Panc1 (cell line): ENCODE measurements around the gene KRT75. TPM values are rescaled to one million over a fixed set of nuclear protein-coding genes. Genes with fewer than 3 reads are reported as not detected.

ENCODE experiments used
- ATAC-seq: fragments of 200-7000 bp; cut with Tn5 transposase; 2 replicates; pipeline ENCODE4 v1.9.1; 2020; ENCODE audit warnings: mild to moderate bottlenecking, moderate library complexity
- BruUV-seq: library from RNA; stranded (reverse); fragments of 400-500 nt; replicated peaks from 2 replicates; lab custom pipeline; 2021; lab: Mats Ljungman, UMichigan
- CTCF ChIA-PET: fragments of 300-600 bp; sonication (Branson Sonifier 250); formaldehyde crosslinking; loops from one replicate; lab custom pipeline; 2022; ENCODE audit warnings: antibody characterized with exemption; lab: Charles Lee
- POLR2A ChIA-PET: fragments of 300-600 bp; sonication (Branson Sonifier 250); formaldehyde crosslinking; loops from one replicate; lab custom pipeline; 2022; ENCODE audit warnings: antibody characterized with exemption; lab: Charles Lee
- DNase-seq: peaks from one replicate; pipeline ENCODE4 v3.0.0-alpha.2; 2010; ENCODE audit warnings: low read depth, low spot score
- H3K27ac ChIP-seq: 2 replicates; pipeline ENCODE4 v1.5.1; 2011; ENCODE audit warnings: mild to moderate bottlenecking, low read length, inconsistent platforms
- H3K27me3 ChIP-seq: fragments of 200-500 bp; sonication (Bioruptor generic); 2 replicates; pipeline ENCODE4 v1.6.0; 2014; ENCODE audit warnings: low read length, inconsistent platforms; ENCODE audit not compliant: control insufficient read depth, insufficient read depth
- H3K36me3 ChIP-seq: fragments of 200-500 bp; sonication (Bioruptor generic); 2 replicates; pipeline ENCODE4 v1.5.1; 2014; ENCODE audit warnings: inconsistent platforms, mild to moderate bottlenecking, low read length, moderate library complexity; ENCODE audit not compliant: control insufficient read depth, insufficient read depth
- H3K4me1 ChIP-seq: 2 replicates; pipeline ENCODE4 v1.5.1; 2011; ENCODE audit warnings: inconsistent platforms, mild to moderate bottlenecking, low read length, moderate library complexity; ENCODE audit not compliant: control insufficient read depth, insufficient read depth
- H3K4me3 ChIP-seq, 2 experiments: 2 replicates each; pipeline ENCODE4 v1.5.1; 2011 to 2012; ENCODE audit warnings: low read depth in 2 of 2, low read length in 2 of 2, mild to moderate bottlenecking in 2 of 2, inconsistent platforms in 1 of 2, moderate library complexity in 1 of 2
- H3K9me3 ChIP-seq: fragments of 200-500 bp; sonication (Bioruptor generic); 2 replicates; pipeline ENCODE4 v1.5.1; 2014; ENCODE audit warnings: low read depth, mild to moderate bottlenecking, inconsistent platforms, low read length, moderate library complexity; ENCODE audit not compliant: control insufficient read depth, insufficient read depth
- POLR2AphosphoS5 ChIP-seq: IDR thresholded peaks from 2 replicates; pipeline ENCODE4 v1.6.1; 2012; ENCODE audit warnings: mild to moderate bottlenecking, low read depth, low read length, moderate library complexity
- SIN3A ChIP-seq: IDR thresholded peaks from 2 replicates; pipeline ENCODE4 v1.6.1; 2012; ENCODE audit warnings: low read depth, mild to moderate bottlenecking, low read length, moderate library complexity, borderline replicate concordance; ENCODE audit not compliant: insufficient read depth
- TCF7L2 ChIP-seq: IDR thresholded peaks from 2 replicates; pipeline ENCODE4 v1.6.1; 2011; ENCODE audit warnings: mild to moderate bottlenecking, low read depth, low read length, inconsistent platforms
- in situ Hi-C: cut with HindIII; loops from 2 replicates; pipeline ENCODE4 v1.10.0; 2016; ENCODE audit warnings: low sequenced_read_pairs, low pct_unique_long_range_greater_than_20kb
- intact Hi-C: fragments of 100-400 bp; cut with micrococcal nuclease; formaldehyde crosslinking; loops from one replicate; pipeline ENCODE4 v1.10.0; 2022; ENCODE audit not compliant: unreplicated experiment
- total RNA-seq: library from RNA; stranded (reverse); gene quantifications from one replicate; pipeline ENCODE4 v1.2.1, GENCODE V29; 2021; ENCODE audit not compliant: unreplicated experiment
- TF ChIP-seq, protein P1 (sequence below), 2 experiments: IDR thresholded peaks; 2 replicates each; pipeline ENCODE4 v1.6.1; 2011 to 2012; ENCODE audit warnings: low read depth in 2 of 2, control low read depth in 1 of 2, low read length in 1 of 2, mild to moderate bottlenecking in 1 of 2, moderate library complexity in 1 of 2; ENCODE audit not compliant: insufficient read depth in 1 of 2
- TF ChIP-seq, protein P2 (sequence below): fragments of 450-650 bp; IDR thresholded peaks from 2 replicates; pipeline ENCODE4 v1.5.1; 2017; ENCODE audit warnings: mild to moderate bottlenecking

Gene KRT75
- total RNA-seq, 1 experiment from 2014 or later, result 0.15 TPM

DNA sequence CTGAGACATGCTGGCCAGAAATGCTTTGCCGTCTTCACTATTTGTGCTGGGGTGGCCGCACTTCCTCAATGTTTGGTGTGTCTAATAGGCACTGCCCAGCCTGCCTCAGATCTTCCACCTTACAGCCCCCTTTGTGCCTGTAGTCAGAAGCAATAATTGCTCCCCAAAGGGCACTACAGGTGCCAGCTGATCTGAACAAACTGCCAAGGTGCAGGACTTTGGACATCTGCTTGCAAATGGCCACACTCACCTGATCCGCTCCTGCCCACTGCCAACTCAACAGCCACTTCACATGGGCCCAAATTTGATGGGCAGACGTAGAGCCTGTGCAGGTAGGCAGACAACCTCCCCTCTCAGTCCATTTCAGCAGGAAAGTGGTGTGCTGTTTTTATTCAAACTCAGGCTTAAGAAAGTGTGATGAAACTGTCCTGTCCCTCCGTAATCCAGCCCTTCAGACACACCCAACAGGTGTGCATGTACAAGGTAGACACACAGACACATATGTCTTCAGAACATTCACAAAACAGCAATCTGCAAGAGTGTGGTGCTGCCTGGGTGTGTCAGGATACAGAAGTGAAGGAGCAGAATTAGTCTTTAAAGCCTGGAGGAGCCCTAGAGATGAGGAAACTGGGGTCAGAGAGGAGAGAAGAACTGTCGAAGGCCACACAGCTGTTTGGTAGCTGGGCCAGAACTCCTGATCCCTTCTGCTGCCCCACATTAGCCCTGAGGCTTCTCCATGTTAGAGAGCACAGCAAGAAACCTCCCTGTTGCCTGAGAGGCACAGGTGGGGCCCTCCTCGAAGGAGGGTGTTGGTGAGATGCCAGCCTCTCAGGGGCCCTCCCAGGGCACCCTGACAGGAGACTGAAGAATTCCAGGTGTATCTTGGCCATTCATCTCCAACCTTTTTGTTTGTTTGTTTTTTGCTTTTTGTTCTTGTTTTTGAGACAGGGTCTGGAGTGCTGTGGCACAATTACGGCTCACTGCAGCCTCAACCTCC, 4.4 kb upstream of the KRT75 start:
- Histone ChIP-seq H3K4me3 (no peak overlapping the region), H3K27me3 (no peaks in the 10 kb centered on the region), H3K9me3 (no peaks in the 10 kb centered on the region), H3K36me3 (no peaks in the 10 kb centered on the region), H3K27ac (no peak overlapping the region), H3K4me1 (no peaks in the 10 kb centered on the region)
- intact Hi-C loops (no loop called here), in situ Hi-C loops (no loop called here)
- POLR2A ChIA-PET, result no interaction called here
- BruUV-seq, result no TSS peak
- TF ChIP-seq, protein P1, sequence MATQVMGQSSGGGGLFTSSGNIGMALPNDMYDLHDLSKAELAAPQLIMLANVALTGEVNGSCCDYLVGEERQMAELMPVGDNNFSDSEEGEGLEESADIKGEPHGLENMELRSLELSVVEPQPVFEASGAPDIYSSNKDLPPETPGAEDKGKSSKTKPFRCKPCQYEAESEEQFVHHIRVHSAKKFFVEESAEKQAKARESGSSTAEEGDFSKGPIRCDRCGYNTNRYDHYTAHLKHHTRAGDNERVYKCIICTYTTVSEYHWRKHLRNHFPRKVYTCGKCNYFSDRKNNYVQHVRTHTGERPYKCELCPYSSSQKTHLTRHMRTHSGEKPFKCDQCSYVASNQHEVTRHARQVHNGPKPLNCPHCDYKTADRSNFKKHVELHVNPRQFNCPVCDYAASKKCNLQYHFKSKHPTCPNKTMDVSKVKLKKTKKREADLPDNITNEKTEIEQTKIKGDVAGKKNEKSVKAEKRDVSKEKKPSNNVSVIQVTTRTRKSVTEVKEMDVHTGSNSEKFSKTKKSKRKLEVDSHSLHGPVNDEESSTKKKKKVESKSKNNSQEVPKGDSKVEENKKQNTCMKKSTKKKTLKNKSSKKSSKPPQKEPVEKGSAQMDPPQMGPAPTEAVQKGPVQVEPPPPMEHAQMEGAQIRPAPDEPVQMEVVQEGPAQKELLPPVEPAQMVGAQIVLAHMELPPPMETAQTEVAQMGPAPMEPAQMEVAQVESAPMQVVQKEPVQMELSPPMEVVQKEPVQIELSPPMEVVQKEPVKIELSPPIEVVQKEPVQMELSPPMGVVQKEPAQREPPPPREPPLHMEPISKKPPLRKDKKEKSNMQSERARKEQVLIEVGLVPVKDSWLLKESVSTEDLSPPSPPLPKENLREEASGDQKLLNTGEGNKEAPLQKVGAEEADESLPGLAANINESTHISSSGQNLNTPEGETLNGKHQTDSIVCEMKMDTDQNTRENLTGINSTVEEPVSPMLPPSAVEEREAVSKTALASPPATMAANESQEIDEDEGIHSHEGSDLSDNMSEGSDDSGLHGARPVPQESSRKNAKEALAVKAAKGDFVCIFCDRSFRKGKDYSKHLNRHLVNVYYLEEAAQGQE (IDR thresholded peaks at IDR 0.05; ENCODE audit: insufficient read depth in 1 of 2, low read depth in 2 of 2, low read length in 1 of 2), result no peak
- TF ChIP-seq POLR2AphosphoS5, result no peak
- TF ChIP-seq SIN3A, result no peak
- ATAC-seq (no peak), DNase-seq (no peak)
- CTCF ChIA-PET, result no interaction called here

DNA sequence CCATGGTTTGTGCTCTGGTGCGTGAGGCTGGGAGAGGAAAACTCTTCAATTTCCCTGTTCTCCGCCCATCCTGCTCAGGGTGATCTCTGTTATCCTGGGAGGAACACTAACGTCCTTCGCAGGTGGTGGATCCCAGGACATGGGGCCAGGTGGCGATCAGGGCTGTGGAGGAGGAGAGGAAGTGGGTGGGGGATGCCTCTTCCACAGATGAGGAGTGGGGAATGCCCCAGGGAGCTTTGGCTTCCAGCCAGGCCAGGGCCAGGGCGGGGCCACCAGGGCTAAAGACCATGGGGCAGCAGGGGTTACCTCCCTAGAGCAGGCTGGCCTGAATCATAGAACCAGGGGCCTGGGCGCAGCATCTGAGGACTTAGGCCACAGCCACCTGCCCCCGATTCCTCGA, 3.3 kb upstream of the KRT75 start:
- DNase-seq (no peak), ATAC-seq (no peak)
- no peak for TF ChIP-seq POLR2AphosphoS5
- TF ChIP-seq TCF7L2, result no peak
- TF ChIP-seq SIN3A, result no peak
- TF ChIP-seq, protein P2, sequence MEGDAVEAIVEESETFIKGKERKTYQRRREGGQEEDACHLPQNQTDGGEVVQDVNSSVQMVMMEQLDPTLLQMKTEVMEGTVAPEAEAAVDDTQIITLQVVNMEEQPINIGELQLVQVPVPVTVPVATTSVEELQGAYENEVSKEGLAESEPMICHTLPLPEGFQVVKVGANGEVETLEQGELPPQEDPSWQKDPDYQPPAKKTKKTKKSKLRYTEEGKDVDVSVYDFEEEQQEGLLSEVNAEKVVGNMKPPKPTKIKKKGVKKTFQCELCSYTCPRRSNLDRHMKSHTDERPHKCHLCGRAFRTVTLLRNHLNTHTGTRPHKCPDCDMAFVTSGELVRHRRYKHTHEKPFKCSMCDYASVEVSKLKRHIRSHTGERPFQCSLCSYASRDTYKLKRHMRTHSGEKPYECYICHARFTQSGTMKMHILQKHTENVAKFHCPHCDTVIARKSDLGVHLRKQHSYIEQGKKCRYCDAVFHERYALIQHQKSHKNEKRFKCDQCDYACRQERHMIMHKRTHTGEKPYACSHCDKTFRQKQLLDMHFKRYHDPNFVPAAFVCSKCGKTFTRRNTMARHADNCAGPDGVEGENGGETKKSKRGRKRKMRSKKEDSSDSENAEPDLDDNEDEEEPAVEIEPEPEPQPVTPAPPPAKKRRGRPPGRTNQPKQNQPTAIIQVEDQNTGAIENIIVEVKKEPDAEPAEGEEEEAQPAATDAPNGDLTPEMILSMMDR, result no peak
- TF ChIP-seq, protein P1 (IDR thresholded peaks at IDR 0.05; ENCODE audit: insufficient read depth in 1 of 2, low read depth in 2 of 2, low read length in 1 of 2), result no peak
- BruUV-seq, result no TSS peak
- Histone ChIP-seq H3K4me1 (no peaks in the 10 kb centered on the region), H3K9me3 (no peaks in the 10 kb centered on the region), H3K36me3 (no peaks in the 10 kb centered on the region), H3K4me3 (no peak overlapping the region), H3K27me3 (no peaks in the 10 kb centered on the region), H3K27ac (no peak overlapping the region)
- CTCF ChIA-PET, result no interaction called here
- POLR2A ChIA-PET, result no interaction called here
- intact Hi-C loops, result no loop called here
- in situ Hi-C loops, result no loop called here
